OCI-LY3 (cell line): ENCODE data around the gene ASL.

Experiments
- EZH2phosphoT487 ChIP-seq: fragments of 200-600 bp; shearing (Covaris generic); IDR thresholded peaks from 2 replicates; pipeline ENCODE4 v1.6.1; 2018; ENCODE audit warnings: antibody characterized with exemption, mixed run types, low read depth
- TF ChIP-seq, protein P1 (sequence below): fragments of 200-600, 300-600 bp; sonication (generic); IDR thresholded peaks from 2 replicates; pipeline ENCODE4 v1.5.1; 2014; ENCODE audit warnings: antibody characterized with exemption, low read length, low read depth

DNA sequence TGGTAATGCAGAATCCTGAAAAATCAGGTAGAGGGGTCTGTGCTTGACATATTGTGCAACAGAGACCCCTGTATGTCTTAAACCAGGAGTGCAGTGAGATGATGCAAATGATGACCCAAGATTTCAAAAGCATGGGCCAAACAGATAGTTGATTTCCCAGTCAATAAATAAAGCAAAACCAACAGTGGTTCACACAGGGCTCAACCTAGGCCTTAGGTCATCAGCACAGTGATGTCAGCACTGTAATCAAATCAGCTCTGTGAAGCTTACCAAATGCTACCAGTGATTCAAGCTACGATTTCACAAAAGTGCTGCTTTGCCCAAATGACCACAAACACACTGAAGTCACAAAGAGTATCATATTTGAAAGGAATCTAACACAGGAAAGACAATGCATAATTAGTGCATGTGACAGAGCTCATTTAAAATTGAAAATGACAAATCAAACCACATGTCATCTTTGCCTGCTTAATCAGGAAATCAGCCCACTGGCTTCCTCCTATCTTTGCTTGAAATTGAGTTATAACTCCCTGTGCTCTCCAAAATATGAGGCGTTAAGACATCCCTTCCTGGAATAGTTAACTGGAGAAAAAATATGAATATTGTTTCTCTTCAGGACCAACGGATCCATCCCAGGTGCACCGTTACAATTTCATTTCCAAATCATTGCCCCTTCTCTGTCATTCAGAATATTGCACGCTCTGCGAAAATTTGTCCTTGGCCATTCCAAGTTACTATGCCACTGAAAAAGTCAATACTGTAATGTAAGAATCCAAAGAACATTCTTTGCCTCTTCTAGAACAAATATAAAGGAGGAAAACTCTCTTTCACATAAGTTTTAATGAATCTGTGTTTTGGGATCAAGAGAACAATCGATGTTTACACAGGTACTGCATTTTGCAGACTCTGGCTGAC lies 41.9 kb upstream of the ASL start:
- TF ChIP-seq, protein P1, sequence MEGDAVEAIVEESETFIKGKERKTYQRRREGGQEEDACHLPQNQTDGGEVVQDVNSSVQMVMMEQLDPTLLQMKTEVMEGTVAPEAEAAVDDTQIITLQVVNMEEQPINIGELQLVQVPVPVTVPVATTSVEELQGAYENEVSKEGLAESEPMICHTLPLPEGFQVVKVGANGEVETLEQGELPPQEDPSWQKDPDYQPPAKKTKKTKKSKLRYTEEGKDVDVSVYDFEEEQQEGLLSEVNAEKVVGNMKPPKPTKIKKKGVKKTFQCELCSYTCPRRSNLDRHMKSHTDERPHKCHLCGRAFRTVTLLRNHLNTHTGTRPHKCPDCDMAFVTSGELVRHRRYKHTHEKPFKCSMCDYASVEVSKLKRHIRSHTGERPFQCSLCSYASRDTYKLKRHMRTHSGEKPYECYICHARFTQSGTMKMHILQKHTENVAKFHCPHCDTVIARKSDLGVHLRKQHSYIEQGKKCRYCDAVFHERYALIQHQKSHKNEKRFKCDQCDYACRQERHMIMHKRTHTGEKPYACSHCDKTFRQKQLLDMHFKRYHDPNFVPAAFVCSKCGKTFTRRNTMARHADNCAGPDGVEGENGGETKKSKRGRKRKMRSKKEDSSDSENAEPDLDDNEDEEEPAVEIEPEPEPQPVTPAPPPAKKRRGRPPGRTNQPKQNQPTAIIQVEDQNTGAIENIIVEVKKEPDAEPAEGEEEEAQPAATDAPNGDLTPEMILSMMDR, result no peak
- no peak for TF ChIP-seq EZH2phosphoT487
